WTC11 (cell line): ENCODE results near the gene SMIM28.

ENCODE experiments used
- CREM ChIP-seq: sonication (generic); formaldehyde crosslinking; IDR thresholded peaks from 2 replicates; pipeline ENCODE4 v1.8.1; 2022; ENCODE audit warnings: mild to moderate bottlenecking, missing genetic modification reagents, moderate library complexity
- E2F5 ChIP-seq: sonication (generic); formaldehyde crosslinking; IDR thresholded peaks from 2 replicates; pipeline ENCODE4 v1.8.1; 2022; ENCODE audit warnings: mild to moderate bottlenecking, moderate library complexity, missing genetic modification reagents
- IRF2 ChIP-seq: sonication (generic); formaldehyde crosslinking; IDR thresholded peaks from 2 replicates; pipeline ENCODE4 v1.8.0; 2022; ENCODE audit warnings: low read depth, missing genetic modification reagents, borderline replicate concordance
- JUN ChIP-seq: sonication (generic); formaldehyde crosslinking; IDR thresholded peaks from 2 replicates; pipeline ENCODE4 v1.8.0; 2023; ENCODE audit warnings: mild to moderate bottlenecking, missing genetic modification reagents
- KAT7 ChIP-seq: sonication (generic); formaldehyde crosslinking; IDR thresholded peaks from 2 replicates; pipeline ENCODE4 v1.8.1; 2023; ENCODE audit warnings: missing genetic modification reagents, mild to moderate bottlenecking, borderline replicate concordance
- MAX ChIP-seq: sonication (generic); formaldehyde crosslinking; IDR thresholded peaks from 2 replicates; pipeline ENCODE4 v1.8.0; 2022; ENCODE audit warnings: mild to moderate bottlenecking, missing genetic modification reagents
- TEAD4 ChIP-seq: sonication (generic); formaldehyde crosslinking; IDR thresholded peaks from 2 replicates; pipeline ENCODE4 v1.8.0; 2022; ENCODE audit warnings: mild to moderate bottlenecking, missing genetic modification reagents
- ZNF232 ChIP-seq: sonication (generic); formaldehyde crosslinking; IDR thresholded peaks from 2 replicates; pipeline ENCODE4 v1.8.0; 2022; ENCODE audit warnings: mild to moderate bottlenecking, missing genetic modification reagents
- TF ChIP-seq, protein P1 (sequence below): fragments of 200-600 bp; IDR thresholded peaks from 2 replicates; pipeline ENCODE4 v1.8.0; 2022; ENCODE audit warnings: antibody characterized with exemption
- TF ChIP-seq, protein P2 (sequence below): sonication (generic); formaldehyde crosslinking; IDR thresholded peaks from 2 replicates; pipeline ENCODE4 v1.8.1; 2022; ENCODE audit warnings: low read depth, mild to moderate bottlenecking, moderate library complexity, missing genetic modification reagents, borderline replicate concordance

GRCh38 chr6:138343112-138343511 lies 34.6 kb upstream of the SMIM28 start:
- TF ChIP-seq, protein P1, sequence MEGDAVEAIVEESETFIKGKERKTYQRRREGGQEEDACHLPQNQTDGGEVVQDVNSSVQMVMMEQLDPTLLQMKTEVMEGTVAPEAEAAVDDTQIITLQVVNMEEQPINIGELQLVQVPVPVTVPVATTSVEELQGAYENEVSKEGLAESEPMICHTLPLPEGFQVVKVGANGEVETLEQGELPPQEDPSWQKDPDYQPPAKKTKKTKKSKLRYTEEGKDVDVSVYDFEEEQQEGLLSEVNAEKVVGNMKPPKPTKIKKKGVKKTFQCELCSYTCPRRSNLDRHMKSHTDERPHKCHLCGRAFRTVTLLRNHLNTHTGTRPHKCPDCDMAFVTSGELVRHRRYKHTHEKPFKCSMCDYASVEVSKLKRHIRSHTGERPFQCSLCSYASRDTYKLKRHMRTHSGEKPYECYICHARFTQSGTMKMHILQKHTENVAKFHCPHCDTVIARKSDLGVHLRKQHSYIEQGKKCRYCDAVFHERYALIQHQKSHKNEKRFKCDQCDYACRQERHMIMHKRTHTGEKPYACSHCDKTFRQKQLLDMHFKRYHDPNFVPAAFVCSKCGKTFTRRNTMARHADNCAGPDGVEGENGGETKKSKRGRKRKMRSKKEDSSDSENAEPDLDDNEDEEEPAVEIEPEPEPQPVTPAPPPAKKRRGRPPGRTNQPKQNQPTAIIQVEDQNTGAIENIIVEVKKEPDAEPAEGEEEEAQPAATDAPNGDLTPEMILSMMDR, result no peak
- TF ChIP-seq, protein P2, sequence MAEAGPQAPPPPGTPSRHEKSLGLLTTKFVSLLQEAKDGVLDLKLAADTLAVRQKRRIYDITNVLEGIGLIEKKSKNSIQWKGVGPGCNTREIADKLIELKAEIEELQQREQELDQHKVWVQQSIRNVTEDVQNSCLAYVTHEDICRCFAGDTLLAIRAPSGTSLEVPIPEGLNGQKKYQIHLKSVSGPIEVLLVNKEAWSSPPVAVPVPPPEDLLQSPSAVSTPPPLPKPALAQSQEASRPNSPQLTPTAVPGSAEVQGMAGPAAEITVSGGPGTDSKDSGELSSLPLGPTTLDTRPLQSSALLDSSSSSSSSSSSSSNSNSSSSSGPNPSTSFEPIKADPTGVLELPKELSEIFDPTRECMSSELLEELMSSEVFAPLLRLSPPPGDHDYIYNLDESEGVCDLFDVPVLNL (CRISPR knock-in tag), result no peak
- TF ChIP-seq JUN (no peak), IRF2 (CRISPR knock-in tag) (no peak), TEAD4 (CRISPR knock-in tag) (no peak), E2F5 (no peak), MAX (no peak), ZNF232 (CRISPR knock-in tag) (no peak), CREM (CRISPR knock-in tag) (no peak), KAT7 (no peak)
